Tibial nerve (tissue), 4 donors: Measurements from ENCODE around the gene R3HCC1L.

Experiments
- EP300 ChIP-seq, 2 donors: sonication (generic); formaldehyde crosslinking; IDR thresholded peaks; one replicate each; pipeline ENCODE4 v1.6.1; 2017; ENCODE audit warnings: antibody characterized with exemption in 2 of 2, mild to moderate bottlenecking in 1 of 2
- POLR2A ChIP-seq, 2 donors: fragments of 450-650 bp; IDR thresholded peaks; one replicate each; pipeline ENCODE4 v1.6.1; 2017; ENCODE audit warnings: antibody characterized with exemption in 2 of 2, mild to moderate bottlenecking in 2 of 2, moderate library complexity in 2 of 2
- TF ChIP-seq, protein P1 (sequence below), 5 experiments: fragments of 200-600 bp in 3 of 5; fragments of 450-650 bp in 2 of 5; sonication (generic) in 3 of 5; IDR thresholded peaks; one replicate each; pipeline ENCODE4 v1.5.1; 2016 to 2019; ENCODE audit warnings: antibody characterized with exemption in 5 of 5, mild to moderate bottlenecking in 3 of 5, moderate library complexity in 2 of 5

DNA sequence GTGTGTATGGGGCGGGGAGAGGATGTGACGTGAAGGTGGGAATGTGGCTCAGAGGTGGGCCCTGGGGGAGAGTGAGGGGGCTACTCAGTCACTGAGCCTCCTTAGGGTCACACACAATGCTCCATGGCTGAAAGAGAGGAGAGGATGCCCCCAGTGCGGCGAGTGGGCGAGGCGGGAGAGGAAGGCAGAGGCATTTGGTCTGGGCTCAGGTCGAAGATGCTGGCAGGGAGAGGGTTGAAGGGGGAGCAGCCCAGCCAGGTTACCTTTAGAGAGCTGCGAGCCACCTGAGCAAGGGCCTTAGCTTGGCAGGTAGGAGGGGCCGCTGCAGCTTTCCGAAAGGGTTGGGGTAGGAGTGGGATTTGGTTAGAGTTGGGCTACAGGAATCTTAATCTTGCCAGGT lies 138.2 kb downstream of the R3HCC1L start:
- TF ChIP-seq, protein P1, sequence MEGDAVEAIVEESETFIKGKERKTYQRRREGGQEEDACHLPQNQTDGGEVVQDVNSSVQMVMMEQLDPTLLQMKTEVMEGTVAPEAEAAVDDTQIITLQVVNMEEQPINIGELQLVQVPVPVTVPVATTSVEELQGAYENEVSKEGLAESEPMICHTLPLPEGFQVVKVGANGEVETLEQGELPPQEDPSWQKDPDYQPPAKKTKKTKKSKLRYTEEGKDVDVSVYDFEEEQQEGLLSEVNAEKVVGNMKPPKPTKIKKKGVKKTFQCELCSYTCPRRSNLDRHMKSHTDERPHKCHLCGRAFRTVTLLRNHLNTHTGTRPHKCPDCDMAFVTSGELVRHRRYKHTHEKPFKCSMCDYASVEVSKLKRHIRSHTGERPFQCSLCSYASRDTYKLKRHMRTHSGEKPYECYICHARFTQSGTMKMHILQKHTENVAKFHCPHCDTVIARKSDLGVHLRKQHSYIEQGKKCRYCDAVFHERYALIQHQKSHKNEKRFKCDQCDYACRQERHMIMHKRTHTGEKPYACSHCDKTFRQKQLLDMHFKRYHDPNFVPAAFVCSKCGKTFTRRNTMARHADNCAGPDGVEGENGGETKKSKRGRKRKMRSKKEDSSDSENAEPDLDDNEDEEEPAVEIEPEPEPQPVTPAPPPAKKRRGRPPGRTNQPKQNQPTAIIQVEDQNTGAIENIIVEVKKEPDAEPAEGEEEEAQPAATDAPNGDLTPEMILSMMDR (IDR thresholded peaks at IDR 0.05), result no peak
- TF ChIP-seq EP300 (IDR thresholded peaks at IDR 0.05) (no peak), POLR2A (IDR thresholded peaks at IDR 0.05) (no peak)
